ENCODE results near the gene ANKRD6. TPM values are rescaled to one million over a fixed set of nuclear protein-coding genes. Genes with fewer than 3 reads are reported as not detected.

The ANKRD6 gene
- polyA plus RNA-seq, 1 experiment: 1.1 TPM

DNA sequence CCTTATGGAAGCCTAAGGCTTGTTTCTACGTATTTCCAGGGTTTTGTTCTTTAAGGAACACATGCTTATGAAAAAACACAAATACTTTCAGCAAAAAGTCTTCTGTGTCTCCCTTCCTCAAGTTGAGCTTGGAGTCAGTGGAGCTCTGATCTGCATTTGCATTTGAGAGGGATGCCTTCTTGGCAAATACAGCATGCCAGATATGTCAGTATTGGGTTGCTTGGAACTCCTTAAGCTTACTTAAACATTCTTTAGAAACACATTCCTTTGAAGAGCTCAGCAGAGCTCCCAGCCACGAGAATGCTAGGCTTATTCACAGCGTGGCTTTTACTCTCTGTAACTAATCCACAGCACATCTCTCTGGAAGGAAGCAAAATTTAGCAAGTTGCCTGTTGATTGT is 68.3 kb downstream of the ANKRD6 start:
- Histone ChIP-seq H3K27me3 (ENCODE audit: control insufficient read depth, insufficient read depth, low read length) (no peaks in the 10 kb centered on the region), H3K4me3 (ENCODE audit: low read depth, low read length) (no peak overlapping the region), H3K36me3 (ENCODE audit: control insufficient read depth, insufficient read depth, low read length) (no peaks in the 10 kb centered on the region)
- DNase-seq (ENCODE audit: low read depth): no peak
- TF ChIP-seq, protein P1, sequence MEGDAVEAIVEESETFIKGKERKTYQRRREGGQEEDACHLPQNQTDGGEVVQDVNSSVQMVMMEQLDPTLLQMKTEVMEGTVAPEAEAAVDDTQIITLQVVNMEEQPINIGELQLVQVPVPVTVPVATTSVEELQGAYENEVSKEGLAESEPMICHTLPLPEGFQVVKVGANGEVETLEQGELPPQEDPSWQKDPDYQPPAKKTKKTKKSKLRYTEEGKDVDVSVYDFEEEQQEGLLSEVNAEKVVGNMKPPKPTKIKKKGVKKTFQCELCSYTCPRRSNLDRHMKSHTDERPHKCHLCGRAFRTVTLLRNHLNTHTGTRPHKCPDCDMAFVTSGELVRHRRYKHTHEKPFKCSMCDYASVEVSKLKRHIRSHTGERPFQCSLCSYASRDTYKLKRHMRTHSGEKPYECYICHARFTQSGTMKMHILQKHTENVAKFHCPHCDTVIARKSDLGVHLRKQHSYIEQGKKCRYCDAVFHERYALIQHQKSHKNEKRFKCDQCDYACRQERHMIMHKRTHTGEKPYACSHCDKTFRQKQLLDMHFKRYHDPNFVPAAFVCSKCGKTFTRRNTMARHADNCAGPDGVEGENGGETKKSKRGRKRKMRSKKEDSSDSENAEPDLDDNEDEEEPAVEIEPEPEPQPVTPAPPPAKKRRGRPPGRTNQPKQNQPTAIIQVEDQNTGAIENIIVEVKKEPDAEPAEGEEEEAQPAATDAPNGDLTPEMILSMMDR (IDR thresholded peaks at IDR 0.05; ENCODE audit: insufficient read depth, low read depth, low read length): no peak
- ChIA-PET CTCF (interaction anchor here (0.5 kb wide), 1 partner anchor 22 kb away, joined by 3 read pairs; no protein-coding TSS in a partner anchor), POLR2A (no interaction called here)

DNA sequence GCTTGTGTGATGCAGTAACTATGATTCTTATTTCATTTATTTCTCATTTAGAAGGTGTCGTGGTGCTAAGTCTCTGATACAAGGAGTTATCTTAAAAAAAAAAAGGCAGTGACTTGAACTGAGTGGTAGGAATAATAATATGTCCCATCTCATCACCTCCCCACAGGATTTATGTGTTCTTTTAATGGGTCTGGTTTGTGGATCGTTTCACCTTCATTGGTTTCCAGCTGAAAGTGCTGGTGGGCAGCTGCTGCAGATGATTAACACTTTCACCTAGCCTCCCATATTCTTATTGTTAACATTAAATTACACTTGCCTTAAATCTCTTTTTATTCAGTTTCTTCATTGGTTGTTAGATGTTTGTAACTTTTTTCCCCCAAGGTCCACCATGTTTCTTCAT is 68.8 kb downstream of the ANKRD6 start:
- Histone ChIP-seq H3K36me3 (ENCODE audit: control insufficient read depth, insufficient read depth, low read length) (no peaks in the 10 kb centered on the region), H3K27me3 (ENCODE audit: control insufficient read depth, insufficient read depth, low read length) (no peaks in the 10 kb centered on the region), H3K4me3 (ENCODE audit: low read depth, low read length) (no peak overlapping the region)
- TF ChIP-seq, protein P1 (IDR thresholded peaks at IDR 0.05; ENCODE audit: insufficient read depth, low read depth, low read length): no peak
- DNase-seq (ENCODE audit: low read depth): no peak
- ChIA-PET CTCF (no interaction called here), POLR2A (no interaction called here)

DNA sequence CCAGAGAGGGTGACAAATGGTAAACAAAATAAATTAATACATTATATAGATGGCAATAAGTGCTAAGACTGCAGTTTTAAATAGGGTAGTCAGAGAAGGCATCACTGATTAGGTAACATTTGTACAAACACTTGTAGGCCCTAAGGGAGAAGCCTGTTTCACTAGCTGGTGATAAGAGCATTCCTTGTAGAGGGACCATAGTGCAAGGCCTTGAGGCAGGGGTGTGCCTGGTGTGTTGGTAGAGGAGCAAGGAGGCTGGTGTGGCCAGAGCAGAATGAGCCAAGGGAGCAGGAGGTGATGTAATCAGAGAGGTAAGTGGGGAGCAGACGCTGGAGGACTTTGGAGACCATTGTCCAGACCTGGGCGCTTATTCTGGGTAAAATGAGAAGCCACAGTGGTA is 70.7 kb downstream of the ANKRD6 start:
- no peaks in the 10 kb centered on the region for H3K27me3 ChIP-seq (ENCODE audit: control insufficient read depth, insufficient read depth, low read length)
- CTCF ChIA-PET: no interaction called here

DNA sequence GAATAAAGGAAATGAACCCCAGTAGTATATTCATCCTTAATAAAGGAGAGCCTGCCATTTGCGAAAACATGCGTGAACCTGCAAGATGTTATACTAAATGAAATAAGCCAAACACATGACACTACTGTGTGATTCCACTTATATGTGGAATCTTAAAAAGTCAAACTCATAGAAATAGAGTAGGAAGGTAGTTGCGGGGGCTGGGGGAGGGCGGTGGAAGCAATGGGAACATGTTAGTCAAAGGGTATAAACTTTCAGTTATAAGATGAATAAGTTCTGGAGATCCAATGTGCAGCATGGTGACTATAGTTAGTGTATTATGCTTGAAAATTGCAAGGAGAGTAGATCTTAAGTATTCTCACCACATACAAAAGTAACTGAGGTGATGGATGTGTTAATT is 72.9 kb downstream of the ANKRD6 start:
- TF ChIP-seq, protein P1 (IDR thresholded peaks at IDR 0.05; ENCODE audit: insufficient read depth, low read depth, low read length): no peak
- Histone ChIP-seq H3K4me3 (ENCODE audit: low read depth, low read length) (no peak overlapping the region), H3K36me3 (ENCODE audit: control insufficient read depth, insufficient read depth, low read length) (no peaks in the 10 kb centered on the region), H3K27me3 (ENCODE audit: control insufficient read depth, insufficient read depth, low read length) (no peaks in the 10 kb centered on the region)
- ChIA-PET POLR2A (no interaction called here), CTCF (no interaction called here)
- no peak for DNase-seq (ENCODE audit: low read depth)

More for the DNA sequence above, 70.7 kb downstream of the ANKRD6 start:
- TF ChIP-seq, protein P1 (IDR thresholded peaks at IDR 0.05; ENCODE audit: insufficient read depth, low read depth, low read length): no peak
- POLR2A ChIA-PET: no interaction called here
- Histone ChIP-seq H3K36me3 (ENCODE audit: control insufficient read depth, insufficient read depth, low read length) (no peaks in the 10 kb centered on the region), H3K4me3 (ENCODE audit: low read depth, low read length) (no peak overlapping the region)
- no peak for DNase-seq (ENCODE audit: low read depth)

DNA sequence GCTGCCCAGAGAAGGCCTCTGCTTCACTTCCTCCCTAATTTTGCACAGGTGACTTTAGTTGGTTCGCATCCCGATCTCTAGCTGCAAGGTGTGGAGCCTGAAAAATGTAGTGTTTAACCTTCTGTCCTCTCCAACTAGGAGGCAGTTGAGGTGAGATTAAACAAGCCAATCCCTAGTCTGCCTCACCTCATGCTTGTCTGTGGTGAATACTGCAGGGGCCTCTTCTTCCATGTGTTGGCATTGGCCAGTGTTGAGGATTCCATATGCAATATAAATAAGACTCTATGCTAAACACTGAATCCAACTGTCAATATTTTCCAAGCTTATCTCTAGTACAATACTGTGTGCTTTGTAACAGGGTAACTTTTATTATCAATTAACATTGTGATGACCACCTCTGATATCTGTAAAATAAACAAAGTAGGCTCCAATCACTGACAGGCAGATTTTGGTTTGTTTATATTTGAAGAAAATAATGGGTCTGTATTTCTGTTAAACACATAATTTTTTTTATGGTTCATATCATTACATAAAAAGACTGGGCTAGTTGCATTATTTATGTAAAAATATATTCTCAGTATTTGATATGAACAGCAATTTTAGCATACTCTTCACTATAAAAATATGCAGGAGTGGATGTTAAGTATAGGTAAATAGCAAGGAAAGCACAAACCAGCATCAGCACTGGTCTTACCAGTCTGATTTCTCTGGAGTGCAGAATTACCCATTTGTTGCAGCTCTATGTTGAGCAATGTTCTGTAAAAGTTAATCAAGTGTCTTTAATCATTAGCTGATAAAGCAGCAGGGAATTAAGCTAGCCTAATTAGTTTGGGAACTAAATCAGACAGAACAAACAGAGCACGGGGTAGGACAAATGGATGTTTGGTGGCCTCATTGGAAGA is 74.0 kb downstream of the ANKRD6 start:
- Histone ChIP-seq H3K36me3 (ENCODE audit: control insufficient read depth, insufficient read depth, low read length) (no peaks in the 10 kb centered on the region), H3K27me3 (ENCODE audit: control insufficient read depth, insufficient read depth, low read length) (no peaks in the 10 kb centered on the region), H3K4me3 (ENCODE audit: low read depth, low read length) (no peak overlapping the region)
- ChIA-PET CTCF (interaction anchor here (1.3 kb wide), 1 partner anchor 12 kb away, joined by 3 read pairs; no protein-coding TSS in a partner anchor), POLR2A (no interaction called here)
- TF ChIP-seq, protein P1 (IDR thresholded peaks at IDR 0.05; ENCODE audit: insufficient read depth, low read depth, low read length): no peak
- DNase-seq (ENCODE audit: low read depth): no peak

Measured in BJ (cell line).